DOHH2 (cell line): ENCODE results near the gene ABCC2.

Experiments used
- EZH2phosphoT487 ChIP-seq: fragments of 200-600 bp; sonication (generic); IDR thresholded peaks from 2 replicates; pipeline ENCODE4 v1.6.1; 2017; ENCODE audit warnings: borderline replicate concordance, mild to moderate bottlenecking, antibody characterized with exemption, low read length, moderate library complexity, mixed read lengths
- TF ChIP-seq, protein P1 (sequence below): fragments of 200-600 bp; sonication (generic); IDR thresholded peaks from one replicate; pipeline ENCODE4 v1.5.1; 2014; ENCODE audit warnings: antibody characterized with exemption, mild to moderate bottlenecking, low read depth, low read length; ENCODE audit not compliant: poor library complexity, severe bottlenecking

DNA sequence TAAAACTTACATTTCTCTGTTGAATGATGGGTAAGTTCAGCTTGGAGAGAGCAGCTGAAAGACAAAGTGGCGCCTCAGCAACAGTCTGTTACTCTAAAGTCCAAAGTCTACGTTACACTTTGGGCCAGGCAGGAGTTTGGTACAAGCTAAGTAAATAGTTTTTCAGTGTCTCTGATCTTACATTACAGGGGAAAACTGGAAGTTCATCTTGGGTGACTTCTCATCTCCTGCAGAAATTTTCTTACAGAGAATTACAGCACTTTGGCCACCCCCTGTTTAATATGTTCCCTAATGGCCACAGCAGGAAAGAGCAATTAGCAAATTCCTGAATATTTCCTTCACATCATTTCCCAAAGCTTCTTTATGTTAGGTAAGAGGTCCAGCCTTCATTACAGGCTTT, 67.1 kb downstream of the ABCC2 start:
- TF ChIP-seq, protein P1, sequence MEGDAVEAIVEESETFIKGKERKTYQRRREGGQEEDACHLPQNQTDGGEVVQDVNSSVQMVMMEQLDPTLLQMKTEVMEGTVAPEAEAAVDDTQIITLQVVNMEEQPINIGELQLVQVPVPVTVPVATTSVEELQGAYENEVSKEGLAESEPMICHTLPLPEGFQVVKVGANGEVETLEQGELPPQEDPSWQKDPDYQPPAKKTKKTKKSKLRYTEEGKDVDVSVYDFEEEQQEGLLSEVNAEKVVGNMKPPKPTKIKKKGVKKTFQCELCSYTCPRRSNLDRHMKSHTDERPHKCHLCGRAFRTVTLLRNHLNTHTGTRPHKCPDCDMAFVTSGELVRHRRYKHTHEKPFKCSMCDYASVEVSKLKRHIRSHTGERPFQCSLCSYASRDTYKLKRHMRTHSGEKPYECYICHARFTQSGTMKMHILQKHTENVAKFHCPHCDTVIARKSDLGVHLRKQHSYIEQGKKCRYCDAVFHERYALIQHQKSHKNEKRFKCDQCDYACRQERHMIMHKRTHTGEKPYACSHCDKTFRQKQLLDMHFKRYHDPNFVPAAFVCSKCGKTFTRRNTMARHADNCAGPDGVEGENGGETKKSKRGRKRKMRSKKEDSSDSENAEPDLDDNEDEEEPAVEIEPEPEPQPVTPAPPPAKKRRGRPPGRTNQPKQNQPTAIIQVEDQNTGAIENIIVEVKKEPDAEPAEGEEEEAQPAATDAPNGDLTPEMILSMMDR = no peak
- TF ChIP-seq EZH2phosphoT487 = no peak
